Measurements from ENCODE around the gene PTPRT. TPM values are rescaled to one million over a fixed set of nuclear protein-coding genes. Genes with fewer than 3 reads are reported as not detected.

PTPRT gene
- total and polyA plus RNA-seq, 2 experiments from 2014 or later: not detected

DNA sequence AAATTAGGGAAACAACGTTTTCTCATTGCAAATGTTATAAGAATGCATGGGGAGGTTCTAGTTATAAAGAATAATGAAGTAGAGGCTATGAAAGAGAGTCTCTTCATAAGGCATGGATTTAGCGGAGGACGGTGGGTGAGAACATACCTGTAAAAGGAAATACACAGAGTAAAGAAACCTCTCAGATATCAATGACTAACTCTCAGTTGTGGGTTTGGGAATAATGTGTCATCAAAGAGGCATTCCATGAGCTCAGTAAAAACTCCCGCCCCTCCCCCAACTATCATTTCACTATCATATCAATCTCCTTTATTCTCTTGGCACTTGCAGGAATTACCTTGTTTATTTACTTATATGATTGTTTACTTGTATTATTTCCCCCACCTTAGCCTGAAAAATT, 695.4 kb downstream of the PTPRT start:
- H3K4me3 Mint-ChIP-seq: no peak overlapping the region
- Histone ChIP-seq H4K20me1 (replicated peaks; ENCODE audit: insufficient read depth) (no peaks in the 10 kb centered on the region), H3K4me2 (no peak overlapping the region), H3K27me3 (ENCODE audit: insufficient read depth) (no peaks in the 10 kb centered on the region), H3K4me1 (ENCODE audit: insufficient read depth) (no peaks in the 10 kb centered on the region), H3F3A (replicated peaks; ENCODE audit: low read depth) (no peaks in the 10 kb centered on the region), H3K9me2 (ENCODE audit: insufficient read depth) (no peaks in the 10 kb centered on the region), H3K27ac (ENCODE audit: low read depth) (no peak overlapping the region), H3K79me2 (replicated peaks; ENCODE audit: insufficient read depth) (no peaks in the 10 kb centered on the region), H3K4me3 (no peak overlapping the region), H2AFZ (no peak overlapping the region), H3K36me3 (ENCODE audit: insufficient read depth) (0 out of 2 replicates have a peak, but pooled peaks cover 7% of the 10 kb centered on the region)
- DNase-seq (ENCODE audit: low spot score) (no peak), ATAC-seq (no peak)
- TF ChIP-seq ZNF331 (CRISPR knock-in tag; IDR thresholded peaks at IDR 0.05; ENCODE audit: low read depth): no peak
- H3K27me3 Mint-ChIP-seq (ENCODE audit: insufficient read depth, low read depth, poor library complexity): no peaks in the 10 kb centered on the region
- H3K9me3 Mint-ChIP-seq: peaks cover 97% of the 10 kb centered on the region
- H3K36me3 Mint-ChIP-seq (ENCODE audit: low read depth): peaks cover 22% of the 10 kb centered on the region
- no peak overlapping the region for H3K27ac Mint-ChIP-seq
- no peaks in the 10 kb centered on the region for H3K4me1 Mint-ChIP-seq

DNA sequence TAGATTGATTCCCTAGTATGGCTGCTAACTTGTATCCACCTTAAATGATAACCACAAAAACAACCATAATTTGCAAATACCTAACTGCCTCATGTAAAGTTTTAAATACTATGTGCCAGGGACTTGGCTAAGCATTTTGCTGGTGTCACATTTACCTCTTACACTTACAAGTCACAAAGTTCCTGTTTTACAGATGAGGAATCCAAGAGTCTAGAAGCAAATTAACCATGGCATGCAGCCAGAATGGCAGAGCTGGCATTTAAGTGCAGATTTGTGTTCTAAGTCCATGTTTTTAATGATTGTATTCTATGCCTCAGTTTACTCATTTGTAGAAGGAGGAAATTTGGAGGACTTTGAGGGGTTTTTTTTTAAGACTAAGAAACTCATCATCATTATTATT, 696.7 kb downstream of the PTPRT start:
- ATAC-seq: no peak
- Histone ChIP-seq H3K4me1 (ENCODE audit: insufficient read depth) (no peaks in the 10 kb centered on the region), H3K36me3 (ENCODE audit: insufficient read depth) (0 out of 2 replicates have a peak, but pooled peaks cover 7% of the 10 kb centered on the region), H3K79me2 (replicated peaks; ENCODE audit: insufficient read depth) (no peaks in the 10 kb centered on the region), H2AFZ (no peak overlapping the region), H4K20me1 (replicated peaks; ENCODE audit: insufficient read depth) (no peaks in the 10 kb centered on the region), H3K27me3 (ENCODE audit: insufficient read depth) (no peaks in the 10 kb centered on the region), H3K4me2 (no peak overlapping the region), H3F3A (replicated peaks; ENCODE audit: low read depth) (no peaks in the 10 kb centered on the region), H3K27ac (ENCODE audit: low read depth) (no peak overlapping the region), H3K4me3 (no peak overlapping the region; the same call in 1 of the 2 replicates), H3K9me2 (ENCODE audit: insufficient read depth) (no peaks in the 10 kb centered on the region)
- H3K4me1 Mint-ChIP-seq: no peaks in the 10 kb centered on the region
- H3K9me3 Mint-ChIP-seq: peaks cover 97% of the 10 kb centered on the region
- H3K4me3 Mint-ChIP-seq: no peak overlapping the region
- no peak overlapping the region for H3K27ac Mint-ChIP-seq
- no peak for DNase-seq (ENCODE audit: low spot score)
- TF ChIP-seq ZNF114 (CRISPR knock-in tag; IDR thresholded peaks at IDR 0.05) (no peak), NANOG (IDR thresholded peaks at IDR 0.05; ENCODE audit: borderline replicate concordance) (no peak), EZH2phosphoT487 (IDR thresholded peaks at IDR 0.05; ENCODE audit: unreplicated experiment) (no peak)
- H3K27me3 Mint-ChIP-seq (ENCODE audit: insufficient read depth, low read depth, poor library complexity): no peaks in the 10 kb centered on the region
- H3K36me3 Mint-ChIP-seq (ENCODE audit: low read depth): peaks cover 18% of the 10 kb centered on the region; the same call in 2 of the 3 replicates

DNA sequence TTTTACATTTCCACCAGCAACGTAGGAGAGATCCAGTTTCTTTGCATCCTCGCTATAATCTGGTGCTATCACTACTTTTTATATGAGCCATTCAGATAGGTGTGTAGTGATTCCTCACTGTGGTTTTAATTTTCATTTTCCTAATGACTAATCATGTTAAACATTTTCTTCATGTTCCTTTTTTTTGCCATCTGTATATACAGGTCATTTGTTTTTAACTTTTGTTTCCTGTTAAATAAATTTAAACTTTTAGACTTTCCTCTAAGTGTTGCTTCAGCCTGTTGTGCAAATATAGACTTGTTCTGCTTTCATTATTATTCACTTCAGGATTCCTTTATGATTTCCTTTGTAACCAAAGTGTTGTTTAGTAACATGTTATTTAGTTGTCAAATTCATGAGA, 697.4 kb downstream of the PTPRT start:
- no peaks in the 10 kb centered on the region for H4K20me1 ChIP-seq (replicated peaks; ENCODE audit: insufficient read depth)
- H3K4me1 Mint-ChIP-seq: no peaks in the 10 kb centered on the region
- H3K27ac Mint-ChIP-seq: no peak overlapping the region
- no peak overlapping the region for H2AFZ ChIP-seq
- H3K36me3 ChIP-seq (ENCODE audit: insufficient read depth): 0 out of 2 replicates have a peak, but pooled peaks cover 7% of the 10 kb centered on the region
- no peak for TF ChIP-seq CREB1 (CRISPR knock-in tag; IDR thresholded peaks at IDR 0.05; ENCODE audit: low read depth)
- TF ChIP-seq POLR2AphosphoS5 (IDR thresholded peaks at IDR 0.05; ENCODE audit: low read depth): no peak
- no peak for TF ChIP-seq ZNF331 (CRISPR knock-in tag; IDR thresholded peaks at IDR 0.05; ENCODE audit: low read depth)
- no peak for TF ChIP-seq ZNF114 (CRISPR knock-in tag; IDR thresholded peaks at IDR 0.05)
- TF ChIP-seq, protein P1, sequence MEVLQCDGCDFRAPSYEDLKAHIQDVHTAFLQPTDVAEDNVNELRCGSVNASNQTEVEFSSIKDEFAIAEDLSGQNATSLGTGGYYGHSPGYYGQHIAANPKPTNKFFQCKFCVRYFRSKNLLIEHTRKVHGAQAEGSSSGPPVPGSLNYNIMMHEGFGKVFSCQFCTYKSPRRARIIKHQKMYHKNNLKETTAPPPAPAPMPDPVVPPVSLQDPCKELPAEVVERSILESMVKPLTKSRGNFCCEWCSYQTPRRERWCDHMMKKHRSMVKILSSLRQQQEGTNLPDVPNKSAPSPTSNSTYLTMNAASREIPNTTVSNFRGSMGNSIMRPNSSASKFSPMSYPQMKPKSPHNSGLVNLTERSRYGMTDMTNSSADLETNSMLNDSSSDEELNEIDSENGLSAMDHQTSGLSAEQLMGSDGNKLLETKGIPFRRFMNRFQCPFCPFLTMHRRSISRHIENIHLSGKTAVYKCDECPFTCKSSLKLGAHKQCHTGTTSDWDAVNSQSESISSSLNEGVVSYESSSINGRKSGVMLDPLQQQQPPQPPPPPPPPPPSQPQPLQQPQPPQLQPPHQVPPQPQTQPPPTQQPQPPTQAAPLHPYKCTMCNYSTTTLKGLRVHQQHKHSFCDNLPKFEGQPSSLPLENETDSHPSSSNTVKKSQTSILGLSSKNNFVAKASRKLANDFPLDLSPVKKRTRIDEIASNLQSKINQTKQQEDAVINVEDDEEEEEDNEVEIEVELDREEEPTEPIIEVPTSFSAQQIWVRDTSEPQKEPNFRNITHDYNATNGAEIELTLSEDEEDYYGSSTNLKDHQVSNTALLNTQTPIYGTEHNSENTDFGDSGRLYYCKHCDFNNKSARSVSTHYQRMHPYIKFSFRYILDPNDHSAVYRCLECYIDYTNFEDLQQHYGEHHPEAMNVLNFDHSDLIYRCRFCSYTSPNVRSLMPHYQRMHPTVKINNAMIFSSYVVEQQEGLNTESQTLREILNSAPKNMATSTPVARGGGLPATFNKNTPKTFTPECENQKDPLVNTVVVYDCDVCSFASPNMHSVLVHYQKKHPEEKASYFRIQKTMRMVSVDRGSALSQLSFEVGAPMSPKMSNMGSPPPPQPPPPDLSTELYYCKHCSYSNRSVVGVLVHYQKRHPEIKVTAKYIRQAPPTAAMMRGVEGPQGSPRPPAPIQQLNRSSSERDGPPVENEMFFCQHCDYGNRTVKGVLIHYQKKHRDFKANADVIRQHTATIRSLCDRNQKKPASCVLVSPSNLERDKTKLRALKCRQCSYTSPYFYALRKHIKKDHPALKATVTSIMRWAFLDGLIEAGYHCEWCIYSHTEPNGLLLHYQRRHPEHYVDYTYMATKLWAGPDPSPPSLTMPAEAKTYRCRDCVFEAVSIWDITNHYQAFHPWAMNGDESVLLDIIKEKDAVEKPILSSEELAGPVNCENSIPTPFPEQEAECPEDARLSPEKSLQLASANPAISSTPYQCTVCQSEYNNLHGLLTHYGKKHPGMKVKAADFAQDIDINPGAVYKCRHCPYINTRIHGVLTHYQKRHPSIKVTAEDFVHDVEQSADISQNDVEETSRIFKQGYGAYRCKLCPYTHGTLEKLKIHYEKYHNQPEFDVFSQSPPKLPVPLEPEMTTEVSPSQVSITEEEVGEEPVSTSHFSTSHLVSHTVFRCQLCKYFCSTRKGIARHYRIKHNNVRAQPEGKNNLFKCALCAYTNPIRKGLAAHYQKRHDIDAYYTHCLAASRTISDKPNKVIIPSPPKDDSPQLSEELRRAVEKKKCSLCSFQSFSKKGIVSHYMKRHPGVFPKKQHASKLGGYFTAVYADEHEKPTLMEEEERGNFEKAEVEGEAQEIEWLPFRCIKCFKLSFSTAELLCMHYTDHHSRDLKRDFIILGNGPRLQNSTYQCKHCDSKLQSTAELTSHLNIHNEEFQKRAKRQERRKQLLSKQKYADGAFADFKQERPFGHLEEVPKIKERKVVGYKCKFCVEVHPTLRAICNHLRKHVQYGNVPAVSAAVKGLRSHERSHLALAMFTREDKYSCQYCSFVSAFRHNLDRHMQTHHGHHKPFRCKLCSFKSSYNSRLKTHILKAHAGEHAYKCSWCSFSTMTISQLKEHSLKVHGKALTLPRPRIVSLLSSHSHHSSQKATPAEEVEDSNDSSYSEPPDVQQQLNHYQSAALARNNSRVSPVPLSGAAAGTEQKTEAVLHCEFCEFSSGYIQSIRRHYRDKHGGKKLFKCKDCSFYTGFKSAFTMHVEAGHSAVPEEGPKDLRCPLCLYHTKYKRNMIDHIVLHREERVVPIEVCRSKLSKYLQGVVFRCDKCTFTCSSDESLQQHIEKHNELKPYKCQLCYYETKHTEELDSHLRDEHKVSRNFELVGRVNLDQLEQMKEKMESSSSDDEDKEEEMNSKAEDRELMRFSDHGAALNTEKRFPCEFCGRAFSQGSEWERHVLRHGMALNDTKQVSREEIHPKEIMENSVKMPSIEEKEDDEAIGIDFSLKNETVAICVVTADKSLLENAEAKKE (CRISPR knock-in tag; IDR thresholded peaks at IDR 0.05): no peak
- H3K4me2 ChIP-seq: no peak overlapping the region
- H3K27me3 ChIP-seq (ENCODE audit: insufficient read depth): no peaks in the 10 kb centered on the region
- H3K4me3 Mint-ChIP-seq: no peak overlapping the region
- H3K79me2 ChIP-seq (replicated peaks; ENCODE audit: insufficient read depth): no peaks in the 10 kb centered on the region
- no peak overlapping the region; the same call in 1 of the 2 replicates for H3K4me3 ChIP-seq
- no peaks in the 10 kb centered on the region for H3F3A ChIP-seq (replicated peaks; ENCODE audit: low read depth)
- no peaks in the 10 kb centered on the region for H3K27me3 Mint-ChIP-seq (ENCODE audit: insufficient read depth, low read depth, poor library complexity)
- no peaks in the 10 kb centered on the region for H3K9me2 ChIP-seq (ENCODE audit: insufficient read depth)
- no peak overlapping the region for H3K27ac ChIP-seq (ENCODE audit: low read depth)
- H3K9me3 Mint-ChIP-seq: peaks cover 97% of the 10 kb centered on the region
- DNase-seq (ENCODE audit: low spot score): no peak
- no peak for ATAC-seq
- peaks cover 20% of the 10 kb centered on the region; the same call in 2 of the 3 replicates for H3K36me3 Mint-ChIP-seq (ENCODE audit: low read depth)
- H3K4me1 ChIP-seq (ENCODE audit: insufficient read depth): no peaks in the 10 kb centered on the region
